Neutrophil (primary cell): ENCODE measurements around the gene GCDH.

Source experiments
- H3K27ac ChIP-seq: fragments of 200-600 bp; sonication (generic); 2 replicates; pipeline ENCODE4 v1.5.1; 2016; ENCODE audit warnings: mild to moderate bottlenecking, moderate library complexity
- H3K27me3 ChIP-seq: fragments of 200-600 bp; sonication (generic); 2 replicates; pipeline ENCODE4 v1.6.0; 2016; ENCODE audit warnings: mild to moderate bottlenecking
- H3K36me3 ChIP-seq: fragments of 200-600 bp; sonication (generic); 2 replicates; pipeline ENCODE4 v1.5.1; 2017
- H3K4me1 ChIP-seq, 2 experiments: fragments of 200-600 bp in 1 of 2; sonication (generic) in 1 of 2; 1 replicate in 1 of 2; 2 replicates in 1 of 2; pipeline versions ENCODE4 v1.5.1 to v1.6.1; 2013 to 2016; ENCODE audit warnings: low read depth in 1 of 2, low read length in 1 of 2, mild to moderate bottlenecking in 1 of 2, moderate library complexity in 1 of 2; ENCODE audit not compliant: control insufficient read depth in 1 of 2, insufficient read depth in 1 of 2
- H3K4me3 ChIP-seq, 2 experiments: fragments of 200-600 bp in 1 of 2; sonication (generic) in 1 of 2; 1 replicate in 1 of 2; 2 replicates in 1 of 2; pipeline ENCODE4 v1.5.1; 2013 to 2016; ENCODE audit warnings: low read depth in 1 of 2, low read length in 1 of 2, mild to moderate bottlenecking in 1 of 2, moderate library complexity in 1 of 2
- H3K9me3 ChIP-seq: fragments of 200-600 bp; sonication (generic); 2 replicates; pipeline ENCODE4 v1.5.1; 2016
- CTCF ChIP-seq: fragments of 200-600 bp; sonication (generic); IDR thresholded peaks from 2 replicates; pipeline ENCODE4 v1.5.1; 2016; ENCODE audit warnings: antibody characterized with exemption

The GCDH gene

GRCh38 chr19:12847159-12848139 lies 43.5 kb upstream of the GCDH start:
- peak; percentile 99 for TF ChIP-seq CTCF
- H3K4me1 ChIP-seq, result peaks cover 5 to 9% of the 10 kb centered on the region in 2 experiments
- H3K27me3 ChIP-seq, result peaks cover 82% of the 10 kb centered on the region
- no peak overlapping the region for H3K27ac ChIP-seq
- peak overlapping the region in 1 of 2 experiments; percentile 49 for H3K4me3 ChIP-seq
- no peaks in the 10 kb centered on the region for H3K36me3 ChIP-seq
- H3K9me3 ChIP-seq, result no peaks in the 10 kb centered on the region

- Histone ChIP-seq H3K4me1 (no peaks in the 10 kb centered on the region), H3K36me3 (no peaks in the 10 kb centered on the region), H3K9me3 (no peaks in the 10 kb centered on the region), H3K27ac (no peak overlapping the region), H3K4me3 (no peak overlapping the region), H3K27me3 (peaks cover 13% of the 10 kb centered on the region)
- no peak for TF ChIP-seq CTCF
Measured at GRCh38 chr19:12856653-12857052, 34.3 kb upstream of the GCDH start.

GRCh38 chr19:12858041-12858928 lies 32.7 kb upstream of the GCDH start:
- H3K27ac ChIP-seq, result no peak overlapping the region
- H3K27me3 ChIP-seq, result peaks cover 15% of the 10 kb centered on the region
- TF ChIP-seq CTCF, result no peak
- H3K9me3 ChIP-seq, result no peaks in the 10 kb centered on the region
- no peaks in the 10 kb centered on the region for H3K36me3 ChIP-seq
- H3K4me3 ChIP-seq, result no peak overlapping the region
- H3K4me1 ChIP-seq, result no peaks in the 10 kb centered on the region

- no peaks in the 10 kb centered on the region for H3K9me3 ChIP-seq
- no peak overlapping the region for H3K27ac ChIP-seq
- H3K4me3 ChIP-seq, result no peak overlapping the region
- no peak for TF ChIP-seq CTCF
- peaks cover 19% of the 10 kb centered on the region for H3K27me3 ChIP-seq
- H3K4me1 ChIP-seq, result no peaks in the 10 kb centered on the region
- no peaks in the 10 kb centered on the region for H3K36me3 ChIP-seq
Measured at GRCh38 chr19:12859546-12859945, 31.4 kb upstream of the GCDH start.

- H3K27me3 ChIP-seq, result peaks cover 35% of the 10 kb centered on the region
- no peak overlapping the region for H3K27ac ChIP-seq
- no peaks in the 10 kb centered on the region for H3K36me3 ChIP-seq
- H3K4me1 ChIP-seq, result peaks cover 9 to 10% of the 10 kb centered on the region in 2 experiments
- no peaks in the 10 kb centered on the region for H3K9me3 ChIP-seq
- no peak for TF ChIP-seq CTCF
- H3K4me3 ChIP-seq, result no peak overlapping the region
Measured at GRCh38 chr19:12864143-12864542, 26.8 kb upstream of the GCDH start.
